HEK293T (cell line): Measurements from ENCODE around the gene GDA.

ENCODE experiments used
- ARNT ChIP-seq: fragments of 450-650 bp; IDR thresholded peaks from 2 replicates; pipeline ENCODE4 v1.6.1; 2017; ENCODE audit warnings: mild to moderate bottlenecking
- BHLHE40 ChIP-seq: fragments of 450-650 bp; IDR thresholded peaks from 2 replicates; pipeline ENCODE4 v1.6.1; 2016; ENCODE audit warnings: mild to moderate bottlenecking, moderate library complexity, borderline replicate concordance
- ELF4 ChIP-seq: fragments of 450-650 bp; IDR thresholded peaks from 2 replicates; pipeline ENCODE4 v1.6.1; 2017; ENCODE audit warnings: antibody characterized with exemption
- FOXA1 ChIP-seq: fragments of 450-650 bp; IDR thresholded peaks from 2 replicates; pipeline ENCODE4 v1.6.1; 2016; ENCODE audit warnings: mild to moderate bottlenecking
- FOXK2 ChIP-seq: fragments of 450-650 bp; IDR thresholded peaks from 2 replicates; pipeline ENCODE4 v1.6.1; 2016; ENCODE audit warnings: mild to moderate bottlenecking
- FOXM1 ChIP-seq: fragments of 450-650 bp; IDR thresholded peaks from 2 replicates; pipeline ENCODE4 v1.6.1; 2017; ENCODE audit warnings: mild to moderate bottlenecking, borderline replicate concordance
- HDGF ChIP-seq: fragments of 450-650 bp; IDR thresholded peaks from 2 replicates; pipeline ENCODE4 v1.6.1; 2017; ENCODE audit warnings: antibody characterized with exemption, borderline replicate concordance
- L3MBTL2 ChIP-seq: fragments of 450-650 bp; conservative IDR thresholded peaks from 2 replicates; pipeline ENCODE4 v1.6.1; 2016; ENCODE audit warnings: mild to moderate bottlenecking
- LEF1 ChIP-seq: fragments of 450-650 bp; IDR thresholded peaks from 2 replicates; pipeline ENCODE4 v1.6.1; 2017; ENCODE audit warnings: mild to moderate bottlenecking, borderline replicate concordance
- PKNOX1 ChIP-seq: fragments of 450-650 bp; IDR thresholded peaks from 2 replicates; pipeline ENCODE4 v1.6.1; 2016
- SP1 ChIP-seq: fragments of 450-650 bp; IDR thresholded peaks from 2 replicates; pipeline ENCODE4 v1.6.1; 2017
- SUZ12 ChIP-seq: fragments of 450-650 bp; IDR thresholded peaks from 2 replicates; pipeline ENCODE4 v1.6.1; 2016; ENCODE audit warnings: mild to moderate bottlenecking
- TARDBP ChIP-seq: fragments of 450-650 bp; IDR thresholded peaks from 2 replicates; pipeline ENCODE4 v1.6.1; 2016
- ZNF384 ChIP-seq: fragments of 450-650 bp; IDR thresholded peaks from 2 replicates; pipeline ENCODE4 v1.6.1; 2016

DNA sequence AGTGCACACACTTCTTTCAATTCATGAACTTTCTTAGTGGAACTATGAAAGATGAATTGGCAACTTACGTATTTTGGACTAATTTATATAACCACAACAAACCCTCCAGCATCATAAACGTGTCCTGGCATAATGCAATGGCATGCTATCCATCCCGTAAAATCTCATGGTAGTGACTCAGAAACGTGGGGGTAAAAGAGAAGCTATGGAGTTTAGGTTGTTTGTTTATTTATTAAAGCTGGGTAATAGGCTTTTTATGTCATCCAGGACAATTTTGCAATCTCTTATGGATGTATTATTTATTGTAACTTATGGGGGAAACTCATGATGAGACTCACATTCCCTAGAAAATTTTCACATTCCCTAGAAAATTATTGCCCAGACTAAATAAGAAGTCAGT, 106.3 kb downstream of the GDA start:
- TF ChIP-seq ARNT = no peak
- TF ChIP-seq FOXK2 = no peak
- TF ChIP-seq ELF4 = no peak
- no peak for TF ChIP-seq HDGF
- TF ChIP-seq ZNF384 = no peak
- no peak for TF ChIP-seq L3MBTL2
- no peak for TF ChIP-seq BHLHE40
- TF ChIP-seq FOXA1 = no peak
- TF ChIP-seq SP1 = no peak
- TF ChIP-seq SUZ12 = no peak
- TF ChIP-seq PKNOX1 = no peak
- TF ChIP-seq TARDBP = no peak
- no peak for TF ChIP-seq FOXM1
- no peak for TF ChIP-seq LEF1
